HL-60 (cell line): ENCODE data around the gene NCDN.

Experiments
- DNase-seq, 2 experiments: peaks; one replicate each; pipeline ENCODE4 v3.0.0-alpha.2; 2010 to 2020; ENCODE audit warnings: low read depth in 1 of 2, low spot score in 1 of 2
- H3K27ac ChIP-seq: fragments of 250-450 bp; sonication (Bioruptor Pico); replicated peaks from 2 replicates; pipeline ENCODE4 v1.5.1; 2020; ENCODE audit warnings: mild to moderate bottlenecking, moderate library complexity
- H3K27me3 ChIP-seq: fragments of 250-450 bp; sonication (Bioruptor Pico); 2 replicates; pipeline ENCODE4 v1.5.1; 2021; ENCODE audit warnings: mild to moderate bottlenecking, moderate library complexity; ENCODE audit not compliant: insufficient read depth, poor library complexity, severe bottlenecking
- H3K4me3 ChIP-seq: replicated peaks from 2 replicates; pipeline ENCODE4 v1.5.1; 2011; ENCODE audit warnings: mild to moderate bottlenecking, control low read depth, low read length; ENCODE audit not compliant: insufficient read depth
- GABPA ChIP-seq: IDR thresholded peaks from 2 replicates; pipeline ENCODE4 v1.6.1; 2012; ENCODE audit warnings: low read depth
- POLR2AphosphoS5 ChIP-seq: IDR thresholded peaks from 2 replicates; pipeline ENCODE4 v1.6.1; 2012; ENCODE audit warnings: low read depth
- SPI1 ChIP-seq: IDR thresholded peaks from 2 replicates; pipeline ENCODE4 v1.6.1; 2012; ENCODE audit warnings: low read depth, mild to moderate bottlenecking, borderline replicate concordance
- TF ChIP-seq, protein P1 (sequence below): IDR thresholded peaks from 2 replicates; pipeline ENCODE4 v1.6.1; 2012; ENCODE audit warnings: low read depth; ENCODE audit not compliant: insufficient replicate concordance
- TF ChIP-seq, protein P2 (sequence below): IDR thresholded peaks from one replicate; pipeline ENCODE4 v1.5.1; 2011; ENCODE audit warnings: low read length, control low read depth, inconsistent platforms; ENCODE audit not compliant: insufficient read depth

Gene NCDN

DNA sequence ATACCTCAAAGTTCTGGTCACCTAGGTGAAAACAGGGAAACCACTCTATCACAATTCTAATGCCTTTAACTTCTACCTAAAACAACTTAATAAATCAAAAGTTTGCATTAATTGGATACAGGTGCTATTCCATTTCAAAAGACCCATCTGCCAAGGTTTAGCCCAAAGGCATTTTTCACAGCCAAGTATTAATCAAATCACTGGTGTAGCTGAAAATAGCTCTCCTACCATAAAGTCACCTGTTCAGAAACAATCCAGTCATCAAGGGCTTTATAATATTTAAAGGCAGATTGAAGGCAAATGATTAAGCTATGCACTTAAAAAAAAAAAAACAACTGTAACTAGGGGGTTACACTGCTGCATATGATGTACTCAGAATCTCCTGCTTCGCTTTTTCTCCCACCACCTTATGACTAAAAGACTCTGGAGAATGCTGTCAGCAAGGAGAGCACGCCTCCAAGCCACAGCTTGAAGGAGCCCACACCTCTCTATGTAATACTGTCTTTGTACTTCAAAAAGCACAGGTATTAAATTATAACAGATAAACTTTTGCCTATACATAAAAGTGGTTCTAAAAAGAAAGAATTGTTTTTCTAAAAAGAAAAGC lies 20.9 kb upstream of the NCDN start:
- H3K4me3 ChIP-seq, result no peak overlapping the region
- H3K27ac ChIP-seq, result no peak overlapping the region
- DNase-seq, result no peak
- H3K27me3 ChIP-seq, result no peaks in the 10 kb centered on the region
- TF ChIP-seq, protein P1, sequence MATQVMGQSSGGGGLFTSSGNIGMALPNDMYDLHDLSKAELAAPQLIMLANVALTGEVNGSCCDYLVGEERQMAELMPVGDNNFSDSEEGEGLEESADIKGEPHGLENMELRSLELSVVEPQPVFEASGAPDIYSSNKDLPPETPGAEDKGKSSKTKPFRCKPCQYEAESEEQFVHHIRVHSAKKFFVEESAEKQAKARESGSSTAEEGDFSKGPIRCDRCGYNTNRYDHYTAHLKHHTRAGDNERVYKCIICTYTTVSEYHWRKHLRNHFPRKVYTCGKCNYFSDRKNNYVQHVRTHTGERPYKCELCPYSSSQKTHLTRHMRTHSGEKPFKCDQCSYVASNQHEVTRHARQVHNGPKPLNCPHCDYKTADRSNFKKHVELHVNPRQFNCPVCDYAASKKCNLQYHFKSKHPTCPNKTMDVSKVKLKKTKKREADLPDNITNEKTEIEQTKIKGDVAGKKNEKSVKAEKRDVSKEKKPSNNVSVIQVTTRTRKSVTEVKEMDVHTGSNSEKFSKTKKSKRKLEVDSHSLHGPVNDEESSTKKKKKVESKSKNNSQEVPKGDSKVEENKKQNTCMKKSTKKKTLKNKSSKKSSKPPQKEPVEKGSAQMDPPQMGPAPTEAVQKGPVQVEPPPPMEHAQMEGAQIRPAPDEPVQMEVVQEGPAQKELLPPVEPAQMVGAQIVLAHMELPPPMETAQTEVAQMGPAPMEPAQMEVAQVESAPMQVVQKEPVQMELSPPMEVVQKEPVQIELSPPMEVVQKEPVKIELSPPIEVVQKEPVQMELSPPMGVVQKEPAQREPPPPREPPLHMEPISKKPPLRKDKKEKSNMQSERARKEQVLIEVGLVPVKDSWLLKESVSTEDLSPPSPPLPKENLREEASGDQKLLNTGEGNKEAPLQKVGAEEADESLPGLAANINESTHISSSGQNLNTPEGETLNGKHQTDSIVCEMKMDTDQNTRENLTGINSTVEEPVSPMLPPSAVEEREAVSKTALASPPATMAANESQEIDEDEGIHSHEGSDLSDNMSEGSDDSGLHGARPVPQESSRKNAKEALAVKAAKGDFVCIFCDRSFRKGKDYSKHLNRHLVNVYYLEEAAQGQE, result no peak
- TF ChIP-seq SPI1 (no peak), POLR2AphosphoS5 (no peak), GABPA (no peak)
- TF ChIP-seq, protein P2, sequence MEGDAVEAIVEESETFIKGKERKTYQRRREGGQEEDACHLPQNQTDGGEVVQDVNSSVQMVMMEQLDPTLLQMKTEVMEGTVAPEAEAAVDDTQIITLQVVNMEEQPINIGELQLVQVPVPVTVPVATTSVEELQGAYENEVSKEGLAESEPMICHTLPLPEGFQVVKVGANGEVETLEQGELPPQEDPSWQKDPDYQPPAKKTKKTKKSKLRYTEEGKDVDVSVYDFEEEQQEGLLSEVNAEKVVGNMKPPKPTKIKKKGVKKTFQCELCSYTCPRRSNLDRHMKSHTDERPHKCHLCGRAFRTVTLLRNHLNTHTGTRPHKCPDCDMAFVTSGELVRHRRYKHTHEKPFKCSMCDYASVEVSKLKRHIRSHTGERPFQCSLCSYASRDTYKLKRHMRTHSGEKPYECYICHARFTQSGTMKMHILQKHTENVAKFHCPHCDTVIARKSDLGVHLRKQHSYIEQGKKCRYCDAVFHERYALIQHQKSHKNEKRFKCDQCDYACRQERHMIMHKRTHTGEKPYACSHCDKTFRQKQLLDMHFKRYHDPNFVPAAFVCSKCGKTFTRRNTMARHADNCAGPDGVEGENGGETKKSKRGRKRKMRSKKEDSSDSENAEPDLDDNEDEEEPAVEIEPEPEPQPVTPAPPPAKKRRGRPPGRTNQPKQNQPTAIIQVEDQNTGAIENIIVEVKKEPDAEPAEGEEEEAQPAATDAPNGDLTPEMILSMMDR, result no peak

DNA sequence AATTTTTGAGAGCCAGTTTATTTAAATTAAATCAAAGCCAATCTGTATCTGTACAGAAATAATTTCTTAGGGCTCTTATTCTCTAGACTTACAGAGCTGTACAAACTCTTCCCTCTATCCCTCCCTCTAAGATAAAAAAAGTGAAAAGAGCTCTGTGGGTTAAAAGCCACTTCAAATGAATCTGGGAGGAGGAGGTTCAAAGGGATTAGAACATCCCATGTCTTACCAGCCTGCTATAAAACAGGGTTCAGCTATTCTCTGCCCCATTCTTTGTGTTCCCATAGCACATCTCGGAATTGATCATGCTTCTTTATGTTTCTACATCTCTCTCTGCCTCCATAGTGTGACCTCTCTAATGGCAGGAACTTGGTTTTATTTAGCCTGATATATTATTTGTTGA lies 19.8 kb upstream of the NCDN start:
- H3K4me3 ChIP-seq, result no peak overlapping the region
- no peak for DNase-seq
- no peak for TF ChIP-seq SPI1
- TF ChIP-seq, protein P1, result no peak
- TF ChIP-seq GABPA, result no peak
- no peak for TF ChIP-seq POLR2AphosphoS5
- TF ChIP-seq, protein P2, result no peak
- no peaks in the 10 kb centered on the region for H3K27me3 ChIP-seq
- no peak overlapping the region for H3K27ac ChIP-seq

DNA sequence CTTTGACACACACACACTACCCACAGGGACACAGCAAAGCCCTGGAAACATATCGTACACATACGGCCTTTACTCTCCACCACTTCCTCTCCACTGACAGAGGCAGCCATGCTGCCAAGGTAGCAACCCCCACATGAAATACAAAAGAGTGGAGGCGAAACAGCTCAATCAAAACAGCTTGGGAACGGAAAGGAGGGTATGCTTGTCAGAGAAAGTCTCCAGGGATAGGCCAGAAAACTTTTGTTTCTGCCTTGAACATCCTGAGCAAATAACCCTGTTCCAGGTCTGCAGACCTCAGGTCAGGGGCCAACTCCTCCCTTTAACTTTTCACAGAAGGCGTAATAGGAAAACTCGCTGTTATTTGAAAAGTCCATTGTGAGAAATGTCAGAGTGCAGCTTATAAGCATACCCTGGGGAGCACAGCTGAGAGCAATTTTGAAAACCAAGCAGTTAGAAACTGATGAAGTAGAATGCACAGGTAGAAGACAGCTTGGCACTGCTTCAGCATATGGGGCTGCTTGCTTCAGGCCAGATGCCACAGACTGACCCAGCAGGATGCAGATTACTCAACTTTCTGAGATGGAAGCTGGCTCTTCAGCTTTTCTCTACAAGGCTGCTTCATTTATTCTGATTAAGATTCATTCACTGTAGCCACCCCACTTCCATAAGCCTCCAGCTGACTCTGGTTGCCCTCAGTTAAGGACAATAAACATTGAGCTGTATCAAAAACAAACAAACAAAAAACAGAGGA lies 18.4 kb upstream of the NCDN start:
- TF ChIP-seq, protein P2, result no peak
- TF ChIP-seq SPI1, result peak; percentile 76; the same call in 1 of the 2 replicates
- H3K27me3 ChIP-seq, result no peaks in the 10 kb centered on the region
- peak overlapping the region; percentile 14; the same call in 1 of the 2 replicates for H3K27ac ChIP-seq
- no peak overlapping the region for H3K4me3 ChIP-seq
- peak in 1 of 2 experiments; percentile 46 for DNase-seq
